ENCODE results near the gene NF2.
"Not testable (repeated sequence)": the region's sequence is repeated elsewhere in the genome, so short reads cannot be mapped to it uniquely, and the experiment has no call there.

The NF2 gene

GRCh38 chr22:29559853-29560252 is 43.6 kb upstream of the NF2 start:
- no peak overlapping the region for H2AFZ ChIP-seq (ENCODE audit: low read depth, low read length, severe bottlenecking)
- no peaks in the 10 kb centered on the region for H3K27me3 ChIP-seq (ENCODE audit: low read length)
- no peak overlapping the region for H3K4me2 ChIP-seq (ENCODE audit: low read depth, low read length, poor library complexity, severe bottlenecking)
- no peaks in the 10 kb centered on the region for H3K79me2 ChIP-seq (ENCODE audit: insufficient read depth, low read length)
- no peak overlapping the region for H3K27ac ChIP-seq (ENCODE audit: low read depth, low read length)
- H3K4me3 ChIP-seq (ENCODE audit: insufficient read depth, low read length, poor library complexity, severe bottlenecking), result no peak overlapping the region
- no peaks in the 10 kb centered on the region for H3K9me2 ChIP-seq (replicated peaks; ENCODE audit: insufficient read depth, low read length)
- H3K36me3 ChIP-seq (ENCODE audit: low read length), result no peaks in the 10 kb centered on the region
- no peak for TF ChIP-seq EZH2phosphoT487 (conservative IDR thresholded peaks at IDR 0.05; ENCODE audit: low read length)
- no peak for TF ChIP-seq CTCF (IDR thresholded peaks at IDR 0.05; ENCODE audit: insufficient read depth, low read length, poor library complexity, severe bottlenecking)
- no peaks in the 10 kb centered on the region for H3K9me3 ChIP-seq (ENCODE audit: insufficient read depth, low read length)
- H3F3A ChIP-seq (ENCODE audit: insufficient read depth), result no peaks in the 10 kb centered on the region
- H3K9ac ChIP-seq (ENCODE audit: low read length), result no peak overlapping the region
- no peaks in the 10 kb centered on the region for H4K20me1 ChIP-seq (ENCODE audit: low read depth, low read length)

GRCh38 chr22:29563652-29564460 is 39.6 kb upstream of the NF2 start:
- TF ChIP-seq CTCF (IDR thresholded peaks at IDR 0.05; ENCODE audit: insufficient read depth, low read length, poor library complexity, severe bottlenecking), result no peak
- TF ChIP-seq EZH2phosphoT487 (conservative IDR thresholded peaks at IDR 0.05; ENCODE audit: low read length), result no peak
- no peaks in the 10 kb centered on the region for H3K79me2 ChIP-seq (ENCODE audit: insufficient read depth, low read length)
- no peaks in the 10 kb centered on the region for H3K9me3 ChIP-seq (ENCODE audit: insufficient read depth, low read length)
- no peaks in the 10 kb centered on the region for H4K20me1 ChIP-seq (ENCODE audit: low read depth, low read length)
- no peaks in the 10 kb centered on the region for H3F3A ChIP-seq (ENCODE audit: insufficient read depth)
- H3K4me3 ChIP-seq (ENCODE audit: insufficient read depth, low read length, poor library complexity, severe bottlenecking), result no peak overlapping the region
- no peak overlapping the region for H3K4me2 ChIP-seq (ENCODE audit: low read depth, low read length, poor library complexity, severe bottlenecking)
- no peaks in the 10 kb centered on the region for H3K27me3 ChIP-seq (ENCODE audit: low read length)
- no peak overlapping the region for H3K9ac ChIP-seq (ENCODE audit: low read length)
- H3K27ac ChIP-seq (ENCODE audit: low read depth, low read length), result no peak overlapping the region
- H3K9me2 ChIP-seq (replicated peaks; ENCODE audit: insufficient read depth, low read length), result no peaks in the 10 kb centered on the region
- H3K36me3 ChIP-seq (ENCODE audit: low read length), result no peaks in the 10 kb centered on the region
- no peak overlapping the region for H2AFZ ChIP-seq (ENCODE audit: low read depth, low read length, severe bottlenecking)

- not testable (repeated sequence) for H4K20me1 ChIP-seq (ENCODE audit: low read depth, low read length); H3K4me2 ChIP-seq (ENCODE audit: low read depth, low read length, poor library complexity, severe bottlenecking); H3K9me3 ChIP-seq (ENCODE audit: insufficient read depth, low read length); H3K9ac ChIP-seq (ENCODE audit: low read length); H2AFZ ChIP-seq (ENCODE audit: low read depth, low read length, severe bottlenecking); H3K4me3 ChIP-seq (ENCODE audit: insufficient read depth, low read length, poor library complexity, severe bottlenecking); H3K36me3 ChIP-seq (ENCODE audit: low read length); H3K27ac ChIP-seq (ENCODE audit: low read depth, low read length); H3K9me2 ChIP-seq (replicated peaks; ENCODE audit: insufficient read depth, low read length); H3K79me2 ChIP-seq (ENCODE audit: insufficient read depth, low read length); H3F3A ChIP-seq (ENCODE audit: insufficient read depth); H3K27me3 ChIP-seq (ENCODE audit: low read length)
Measured at GRCh38 chr22:29566513-29566912, 36.9 kb upstream of the NF2 start.

GRCh38 chr22:29567338-29567737 is 36.1 kb upstream of the NF2 start:
- Histone ChIP-seq H4K20me1 (ENCODE audit: low read depth, low read length) (no peaks in the 10 kb centered on the region), H3K9me3 (ENCODE audit: insufficient read depth, low read length) (no peaks in the 10 kb centered on the region), H3K36me3 (ENCODE audit: low read length) (no peaks in the 10 kb centered on the region), H3K27me3 (ENCODE audit: low read length) (no peaks in the 10 kb centered on the region), H3K79me2 (ENCODE audit: insufficient read depth, low read length) (no peaks in the 10 kb centered on the region), H2AFZ (ENCODE audit: low read depth, low read length, severe bottlenecking) (no peak overlapping the region), H3K9ac (ENCODE audit: low read length) (no peak overlapping the region), H3F3A (ENCODE audit: insufficient read depth) (no peaks in the 10 kb centered on the region), H3K4me2 (ENCODE audit: low read depth, low read length, poor library complexity, severe bottlenecking) (no peak overlapping the region), H3K4me3 (ENCODE audit: insufficient read depth, low read length, poor library complexity, severe bottlenecking) (no peak overlapping the region), H3K9me2 (replicated peaks; ENCODE audit: insufficient read depth, low read length) (no peaks in the 10 kb centered on the region), H3K27ac (ENCODE audit: low read depth, low read length) (no peak overlapping the region)
- TF ChIP-seq CTCF (IDR thresholded peaks at IDR 0.05; ENCODE audit: insufficient read depth, low read length, poor library complexity, severe bottlenecking) (no peak), EZH2phosphoT487 (conservative IDR thresholded peaks at IDR 0.05; ENCODE audit: low read length) (no peak)
